GM21528 (cell line): ENCODE data around the gene CCR3.

ENCODE experiments used
- ATAC-seq: cut with Tn5 transposase; IDR thresholded peaks from one replicate; pipeline ENCODE4 v1.9.1; 2021; ENCODE audit warnings: mild to moderate bottlenecking, moderate library complexity; ENCODE audit not compliant: unreplicated experiment, low FRiP score

Gene CCR3

GRCh38 chr3:46218196-46218709 is 24.0 kb upstream of the CCR3 start:
- no peak for ATAC-seq

GRCh38 chr3:46221391-46221790 is 20.9 kb upstream of the CCR3 start:
- ATAC-seq = no peak

GRCh38 chr3:46221938-46222337 is 20.3 kb upstream of the CCR3 start:
- no peak for ATAC-seq

- ATAC-seq = no peak
Measured at GRCh38 chr3:46222435-46223161, 19.7 kb upstream of the CCR3 start.

GRCh38 chr3:46228260-46229242 is 13.7 kb upstream of the CCR3 start:
- ATAC-seq = no peak

- no peak for ATAC-seq
Measured at GRCh38 chr3:46231323-46231722, 10.9 kb upstream of the CCR3 start.

- ATAC-seq = no peak
Measured at GRCh38 chr3:46233194-46233593, 9.1 kb upstream of the CCR3 start.

GRCh38 chr3:46235425-46235824 is 6.8 kb upstream of the CCR3 start:
- ATAC-seq = no peak

GRCh38 chr3:46236294-46237054 is 5.8 kb upstream of the CCR3 start:
- ATAC-seq = no peak

- ATAC-seq = no peak
Measured at GRCh38 chr3:46238386-46238785, 3.9 kb upstream of the CCR3 start.

GRCh38 chr3:46239301-46239938 is 2.8 kb upstream of the CCR3 start:
- ATAC-seq = no peak

GRCh38 chr3:46239952-46240351 is 2.3 kb upstream of the CCR3 start:
- no peak for ATAC-seq

- no peak for ATAC-seq
Measured at GRCh38 chr3:46243560-46243959, 1.3 kb downstream of the CCR3 start.

- no peak for ATAC-seq
Measured at GRCh38 chr3:46245146-46245545, 2.9 kb downstream of the CCR3 start.

GRCh38 chr3:46252980-46253379 is 10.7 kb downstream of the CCR3 start:
- no peak for ATAC-seq

- no peak for ATAC-seq
Measured at GRCh38 chr3:46258525-46258924, 16.3 kb downstream of the CCR3 start.

GRCh38 chr3:46261926-46262594 is 19.8 kb downstream of the CCR3 start:
- no peak for ATAC-seq

- no peak for ATAC-seq
Measured at GRCh38 chr3:46264002-46264401, 21.7 kb downstream of the CCR3 start.

GRCh38 chr3:46266598-46266997 is 24.3 kb downstream of the CCR3 start:
- ATAC-seq = no peak

- ATAC-seq = no peak
Measured at GRCh38 chr3:46269556-46269955, 27.3 kb downstream of the CCR3 start.
